ENCODE data around the gene PRKCA.

GRCh38 chr17:66701462-66701861 lies 399.0 kb downstream of the PRKCA start:
- no peak for TF ChIP-seq CTCF (IDR thresholded peaks at IDR 0.05)
- no peak for TF ChIP-seq POLR2AphosphoS5 (IDR thresholded peaks at IDR 0.05)
